22Rv1 (cell line): ENCODE measurements around the gene FBXL13.

Experiments used
- CTCF ChIP-seq: fragments of 450-650 bp; IDR thresholded peaks from 2 replicates; pipeline ENCODE4 v1.5.1; 2017; ENCODE audit warnings: mild to moderate bottlenecking
- ZFX ChIP-seq: fragments of 450-650 bp; IDR thresholded peaks from 2 replicates; pipeline ENCODE4 v1.6.1; 2017; ENCODE audit warnings: antibody characterized with exemption, borderline replicate concordance

- TF ChIP-seq CTCF (peak; percentile 77), ZFX (no peak)
These were observed 8.9 kb downstream of the FBXL13 start for GRCh38 chr7:103065667-103066066.
